ENCODE measurements around the gene FBXL14. TPM values are rescaled to one million over a fixed set of nuclear protein-coding genes. Genes with fewer than 3 reads are reported as not detected.

Gene FBXL14
- total and polyA plus RNA-seq, 9 of the 15 experiments (the other 6 are each of a cell fraction or from before 2014, with no cell fraction given): 0.13 to 9.8 (median 3.3) TPM

DNA sequence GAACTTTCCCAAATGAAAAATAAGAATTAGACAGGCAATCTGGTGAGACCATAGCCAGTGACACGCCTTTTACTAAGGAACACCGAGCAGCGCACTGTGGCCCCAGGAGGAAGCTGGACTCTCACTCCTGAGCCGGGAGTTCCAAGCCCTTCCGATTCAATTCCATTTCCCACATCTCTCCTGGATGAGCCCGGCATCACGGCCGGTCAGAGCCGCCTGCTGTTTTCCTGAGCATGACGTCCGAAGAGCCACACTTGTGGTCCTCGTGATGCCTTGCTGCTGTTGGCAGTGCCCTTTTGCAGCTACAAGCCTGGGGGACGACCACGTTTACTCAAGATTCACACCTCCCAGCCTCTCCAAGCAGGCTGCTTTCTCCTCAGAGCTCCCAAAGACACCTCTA lies 40.8 kb downstream of the FBXL14 start (continued):
- TF ChIP-seq ATF4 (CRISPR knock-in tag; IDR thresholded peaks at IDR 0.05) (no peak), GTF2A2 (tag; IDR thresholded peaks at IDR 0.05) (no peak), TOE1 (IDR thresholded peaks at IDR 0.05; ENCODE audit: borderline replicate concordance) (no peak), TOE1 (CRISPR knock-in tag; IDR thresholded peaks at IDR 0.05; ENCODE audit: borderline replicate concordance, low read depth) (no peak)

DNA sequence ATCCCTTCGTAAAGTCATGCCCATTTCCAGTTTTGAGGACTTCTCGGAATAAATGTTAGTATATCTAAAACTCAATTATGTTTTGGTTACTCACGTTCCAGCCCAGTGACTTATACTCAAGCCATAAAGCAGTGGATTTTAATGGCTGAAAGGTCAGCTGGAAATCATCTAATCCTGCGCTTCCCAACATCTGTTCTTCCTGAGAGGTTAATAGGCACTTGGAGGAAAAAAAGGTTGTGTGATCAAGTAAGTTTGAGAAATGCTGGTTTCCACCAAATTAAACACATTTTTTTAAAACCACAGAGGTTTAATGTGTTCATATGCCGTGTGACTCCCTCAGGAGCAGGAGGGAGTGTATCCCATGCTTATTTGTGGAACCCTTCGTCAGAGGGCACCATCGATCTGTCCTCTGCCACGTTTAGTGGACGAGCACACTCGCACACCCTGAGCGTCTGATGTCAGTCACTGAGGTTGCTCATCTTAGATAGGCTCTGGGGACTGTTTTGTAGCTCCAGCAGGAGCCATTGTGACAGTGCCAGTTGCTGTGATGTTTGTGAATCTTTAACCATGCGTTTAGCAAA lies 41.4 kb downstream of the FBXL14 start:
- Histone ChIP-seq H3K9me3 (replicated peaks; ENCODE audit: control insufficient read depth, insufficient read depth, low read depth, low read length) (no peaks in the 10 kb centered on the region), H2AFZ (ENCODE audit: low read depth, low read length) (no peak overlapping the region), H4K20me1 (replicated peaks; ENCODE audit: control insufficient read depth, insufficient read depth, low read length) (no peaks in the 10 kb centered on the region), H3K4me1 (replicated peaks in 1 of 2; ENCODE audit: control insufficient read depth in 2 of 2, insufficient read depth in 2 of 2, low read length in 2 of 2) (no peaks in the 10 kb centered on the region; a peak in 1 of 5 replicates), H3K4me3 (no peak overlapping the region), H3K36me3 (ENCODE audit: control insufficient read depth, insufficient read depth, low read length) (no peaks in the 10 kb centered on the region), H3K27ac (ENCODE audit: extremely low read depth, low read depth, low read length) (no peak overlapping the region), H3K9me1 (ENCODE audit: control insufficient read depth, insufficient read depth, low read length) (no peaks in the 10 kb centered on the region), H3K79me2 (ENCODE audit: control insufficient read depth, insufficient read depth, low read length) (no peaks in the 10 kb centered on the region), H3K4me2 (ENCODE audit: insufficient read depth, low read length) (no peak overlapping the region), H3K9ac (ENCODE audit: insufficient read depth in 1 of 2, low read depth in 2 of 2, low read length in 2 of 2) (no peak overlapping the region), H3K27me3 (ENCODE audit: control insufficient read depth in 2 of 2, insufficient read depth in 2 of 2, low read length in 2 of 2) (no peaks in the 10 kb centered on the region)
- 70% methylated on average over 8 of the region's 12 CpGs for WGBS (ENCODE audit: insufficient coverage, low coverage, missing lambda C conversion rate)
- no peak for FAIRE-seq
- no peak for DNase-seq (ENCODE audit: extremely low read depth in 1 of 4, low spot score in 3 of 4)
- intact Hi-C loops (cut with micrococcal nuclease) (no loop called here), in situ Hi-C loops (cut with MboI) (no loop called here)
- ChIA-PET POLR2A (no interaction called here), CTCF (ENCODE audit: low intra/inter-chr PET ratio) (no interaction called here)
- no peak for ATAC-seq
- BruUV-seq (replicated peaks): no TSS peak
- TF ChIP-seq NONO (IDR thresholded peaks at IDR 0.05; ENCODE audit: low read depth in 2 of 2, low read length in 1 of 2) (no peak), PCBP2 (IDR thresholded peaks at IDR 0.05; ENCODE audit: low read depth, low read length, poor library complexity, severe bottlenecking) (no peak), COPS2 (conservative IDR thresholded peaks at IDR 0.05) (no peak), RBM14 (IDR thresholded peaks at IDR 0.05; ENCODE audit: borderline replicate concordance, insufficient read depth, low read depth, low read length) (no peak), ZZZ3 (IDR thresholded peaks at IDR 0.05) (no peak), YBX1 (IDR thresholded peaks at IDR 0.05) (no peak), ZNF699 (CRISPR knock-in tag; IDR thresholded peaks at IDR 0.05; ENCODE audit: insufficient replicate concordance) (no peak), RNF219 (CRISPR knock-in tag; IDR thresholded peaks at IDR 0.05) (no peak), JUND (IDR thresholded peaks at IDR 0.05; ENCODE audit: borderline replicate concordance, low read depth, low read length) (no peak), JUND (tag; IDR thresholded peaks at IDR 0.05; ENCODE audit: borderline replicate concordance, low read depth, low read length) (no peak), MCM5 (IDR thresholded peaks at IDR 0.05; ENCODE audit: low read depth) (no peak), ESRRA (IDR thresholded peaks at IDR 0.05; ENCODE audit: borderline replicate concordance, low read depth) (no peak), POLR2H (tag; IDR thresholded peaks at IDR 0.05; ENCODE audit: low read depth) (no peak), FUS (optimal IDR thresholded peaks at IDR 0.05; ENCODE audit: low read depth, low read length) (no peak), TAF7 (tag; IDR thresholded peaks at IDR 0.05) (no peak), TFAM (CRISPR knock-in tag; conservative IDR thresholded peaks at IDR 0.05) (no peak), CREBBP (IDR thresholded peaks at IDR 0.05; ENCODE audit: low read depth, low read length) (no peak)
